AG08396 (cell line): ENCODE results near the gene SNAPC4.

Experiments used
- DNase-seq: peaks from one replicate; pipeline ENCODE4 v3.0.0; 2012; ENCODE audit warnings: low spot score, mixed read lengths

SNAPC4 gene

GRCh38 chr9:136389396-136389795, 10.6 kb downstream of the SNAPC4 start:
- no peak for DNase-seq

GRCh38 chr9:136387217-136387616, 12.8 kb downstream of the SNAPC4 start:
- no peak for DNase-seq

GRCh38 chr9:136386018-136386417, 14.0 kb downstream of the SNAPC4 start:
- DNase-seq = no peak

GRCh38 chr9:136385015-136385414, 15.0 kb downstream of the SNAPC4 start:
- DNase-seq = no peak

GRCh38 chr9:136383436-136383835, 16.5 kb downstream of the SNAPC4 start:
- no peak for DNase-seq

GRCh38 chr9:136381966-136382513, 17.9 kb downstream of the SNAPC4 start:
- DNase-seq = no peak

- no peak for DNase-seq
Measured at GRCh38 chr9:136381311-136381710, 18.7 kb downstream of the SNAPC4 start.

GRCh38 chr9:136380381-136380780, 19.6 kb downstream of the SNAPC4 start:
- no peak for DNase-seq

GRCh38 chr9:136379891-136380290, 20.1 kb downstream of the SNAPC4 start:
- DNase-seq = no peak

GRCh38 chr9:136379401-136379800, 20.6 kb downstream of the SNAPC4 start:
- DNase-seq = no peak

- no peak for DNase-seq
Measured at GRCh38 chr9:136379003-136379287, 21.0 kb downstream of the SNAPC4 start.

GRCh38 chr9:136378170-136379002, 21.6 kb downstream of the SNAPC4 start:
- DNase-seq = no peak

- no peak for DNase-seq
Measured at GRCh38 chr9:136377341-136378169, 22.4 kb downstream of the SNAPC4 start.

GRCh38 chr9:136376457-136376856, 23.5 kb downstream of the SNAPC4 start:
- DNase-seq = no peak

GRCh38 chr9:136375096-136375495, 24.9 kb downstream of the SNAPC4 start:
- DNase-seq = no peak

GRCh38 chr9:136374183-136374575, 25.8 kb downstream of the SNAPC4 start:
- DNase-seq = no peak

GRCh38 chr9:136373300-136374182, 26.4 kb downstream of the SNAPC4 start, which contains the start of gene CARD9:
Gene CARD9, minus strand, starts transcription at chr9:136373669. Its CDS starts 1,591 bp downstream, at chr9:136372078.
- no peak for DNase-seq

- DNase-seq = peak; percentile 89
Measured at GRCh38 chr9:136372561-136373299, 27.2 kb downstream of the SNAPC4 start.

GRCh38 chr9:136372006-136372405, 28.0 kb downstream of the SNAPC4 start:
- no peak for DNase-seq

GRCh38 chr9:136371533-136371880, 28.5 kb downstream of the SNAPC4 start:
- DNase-seq = no peak
